RWPE1 (cell line): ENCODE measurements around the gene SCGB1C1.

ENCODE experiments used
- CTCF ChIA-PET: fragments of 350-600 bp; sonication (Branson Sonifier 250); formaldehyde crosslinking; extraction: SDS; loops from one replicate; lab custom pipeline; 2021; lab: Yijun Ruan, JAX
- POLR2A ChIA-PET: fragments of 400-600 bp; formaldehyde crosslinking; extraction: SDS; loops from one replicate; lab custom pipeline; 2020; ENCODE audit warnings: antibody characterized with exemption; ENCODE audit not compliant: low non-redundant PET; lab: Yijun Ruan, JAX
- DNase-seq: peaks from one replicate; pipeline ENCODE4 v3.0.0; 2012; ENCODE audit warnings: low spot score
- H3K27ac ChIP-seq: fragments of 450-650 bp; 2 replicates; pipeline ENCODE4 v1.5.1; 2017
- CTCF ChIP-seq: fragments of 450-650 bp; conservative IDR thresholded peaks from 2 replicates; pipeline ENCODE4 v1.5.1; 2017; ENCODE audit warnings: low read depth, mild to moderate bottlenecking

SCGB1C1 gene

GRCh38 chr11:197741-198235, 4.9 kb downstream of the SCGB1C1 start:
- ChIA-PET POLR2A (no interaction called here), CTCF (interaction anchor here (1.4 kb wide), 1 partner anchor 166 kb away, joined by 3 read pairs; no protein-coding TSS in a partner anchor)
- H3K27ac ChIP-seq, result no peak overlapping the region
- TF ChIP-seq CTCF, result no peak
- DNase-seq, result no peak

- POLR2A ChIA-PET, result no interaction called here
- no peak for DNase-seq
- CTCF ChIA-PET, result no interaction called here
- TF ChIP-seq CTCF, result no peak
- H3K27ac ChIP-seq, result no peak overlapping the region
Observed at GRCh38 chr11:198236-198806, 5.4 kb downstream of the SCGB1C1 start.

- ChIA-PET POLR2A (no interaction called here), CTCF (no interaction called here)
- DNase-seq, result no peak
- no peak for TF ChIP-seq CTCF
- H3K27ac ChIP-seq, result no peak overlapping the region
Observed at GRCh38 chr11:199004-199581, 6.2 kb downstream of the SCGB1C1 start.

GRCh38 chr11:199782-200181, 6.9 kb downstream of the SCGB1C1 start:
- POLR2A ChIA-PET, result no interaction called here
- no peak for DNase-seq
- CTCF ChIA-PET, result no interaction called here
- H3K27ac ChIP-seq, result peak overlapping the region; percentile 27
- no peak for TF ChIP-seq CTCF

- DNase-seq, result no peak
- CTCF ChIA-PET, result no interaction called here
- H3K27ac ChIP-seq, result peak overlapping the region; percentile 27
- TF ChIP-seq CTCF, result no peak
- POLR2A ChIA-PET, result no interaction called here
Observed at GRCh38 chr11:200224-201003, 7.5 kb downstream of the SCGB1C1 start.

GRCh38 chr11:201966-202365, 9.1 kb downstream of the SCGB1C1 start:
- ChIA-PET CTCF (no interaction called here), POLR2A (no interaction called here)
- no peak for TF ChIP-seq CTCF
- H3K27ac ChIP-seq, result no peak overlapping the region
- no peak for DNase-seq
